GM18867 (cell line): ENCODE measurements around the gene RAB6B.

Experiments
- ATAC-seq: cut with Tn5 transposase; IDR thresholded peaks from one replicate; pipeline ENCODE4 v1.9.1; 2021; ENCODE audit warnings: mild to moderate bottlenecking, moderate library complexity; ENCODE audit not compliant: unreplicated experiment

The RAB6B gene

GRCh38 chr3:133775835-133776234 lies 119.8 kb downstream of the RAB6B start:
- no peak for ATAC-seq

- no peak for ATAC-seq
Measured at GRCh38 chr3:133775309-133775708, 120.4 kb downstream of the RAB6B start.
